ENCODE results near the gene REC8. TPM values are rescaled to one million over a fixed set of nuclear protein-coding genes. Genes with fewer than 3 reads are reported as not detected.

The REC8 gene
- total RNA-seq, 1 experiment from 2014 or later, result 58.0 TPM

GRCh38 chr14:24164518-24164991 lies 7.3 kb upstream of the REC8 start:
- Histone ChIP-seq H2BK5ac (ENCODE audit: insufficient read length, low read length) (no peak overlapping the region), H3K27ac (ENCODE audit: insufficient read length, low read depth, low read length) (no peak overlapping the region), H2BK120ac (ENCODE audit: low read depth, low read length, poor library complexity, severe bottlenecking) (no peak overlapping the region), H3K27me3 (ENCODE audit: insufficient read depth, low read length) (no peaks in the 10 kb centered on the region), H3K14ac (ENCODE audit: insufficient read depth, low read length) (no peak overlapping the region), H2AFZ (ENCODE audit: low read length) (no peak overlapping the region), H3K56ac (ENCODE audit: insufficient read length, low read depth, low read length) (no peak overlapping the region), H2BK20ac (ENCODE audit: low read depth, low read length, poor library complexity, severe bottlenecking) (no peak overlapping the region), H3K79me2 (ENCODE audit: insufficient read depth, low read length) (no peaks in the 10 kb centered on the region), H4K5ac (ENCODE audit: insufficient read length, low read depth, low read length) (no peak overlapping the region), H3K23ac (ENCODE audit: insufficient read length, low read depth, low read length) (no peak overlapping the region), H4K91ac (ENCODE audit: insufficient read length, low read depth, low read length) (no peak overlapping the region), H3K18ac (ENCODE audit: insufficient read length, low read depth, low read length) (no peak overlapping the region), H4K20me1 (ENCODE audit: control insufficient read depth, insufficient read depth, insufficient read length) (no peaks in the 10 kb centered on the region), H3T11ph (ENCODE audit: low read length) (no peak overlapping the region), H3K79me1 (ENCODE audit: insufficient read depth, low read depth, low read length, poor library complexity, severe bottlenecking) (no peaks in the 10 kb centered on the region), H3K4me1 (ENCODE audit: insufficient read depth, low read length) (no peaks in the 10 kb centered on the region), H3K4ac (ENCODE audit: low read depth, low read length) (no peak overlapping the region), H4K8ac (replicated peaks; ENCODE audit: insufficient read length, low read depth, low read length) (no peak overlapping the region), H2AK5ac (ENCODE audit: insufficient read length, low read length) (no peak overlapping the region), H3K9ac (ENCODE audit: extremely low read depth, insufficient read length, low read length) (no peak overlapping the region), H2BK12ac (ENCODE audit: insufficient read length, low read depth, low read length) (no peak overlapping the region), H3K9me3 (ENCODE audit: control insufficient read depth, low read depth, low read length) (no peaks in the 10 kb centered on the region), H3K4me2 (ENCODE audit: insufficient read depth, insufficient read length, low read length) (no peak overlapping the region), H3K23me2 (ENCODE audit: insufficient read length, low read depth, low read length, poor library complexity, severe bottlenecking) (no peaks in the 10 kb centered on the region), H2BK15ac (ENCODE audit: low read depth, low read length) (no peak overlapping the region)
- no peak for DNase-seq
- TF ChIP-seq CTCF (conservative IDR thresholded peaks at IDR 0.05), result no peak
- Mint-ChIP-seq H3K9me3 (no peaks in the 10 kb centered on the region), H3K27me3 (ENCODE audit: low read depth) (no peaks in the 10 kb centered on the region; the same call in 1 of the 2 replicates), H3K27ac (0 out of 7 replicates have a peak overlapping the region, but pooled peaks of 1 of the 3 experiments have one; percentile 28), H3K36me3 (ENCODE audit: insufficient read depth in 1 of 3, low read depth in 3 of 3) (peaks cover 8 to 51% (median 35%) of the 10 kb centered on the region in 3 experiments), H3K4me3 (no peak overlapping the region), H3K4me1 (peaks cover 11 to 13% of the 10 kb centered on the region in 2 experiments)
- no CpG with 5 or more reads among the region's 14 CpGs for WGBS (ENCODE audit: extremely low coverage, insufficient read length, low lambda C conversion rate)
